C4-2B (cell line): ENCODE measurements around the gene TRAPPC12.
"Not testable (repeated sequence)": the region's sequence is repeated elsewhere in the genome, so short reads cannot be mapped to it uniquely, and the experiment has no call there.

Experiments used
- CTCF ChIP-seq: fragments of 450-650 bp; conservative IDR thresholded peaks from 2 replicates; pipeline ENCODE4 v1.5.1; 2017; ENCODE audit warnings: mild to moderate bottlenecking
- ZFX ChIP-seq: fragments of 450-650 bp; IDR thresholded peaks from 2 replicates; pipeline ENCODE4 v1.6.1; 2017

GRCh38 chr2:3454005-3454404, 74.5 kb downstream of the TRAPPC12 start:
- TF ChIP-seq CTCF, ZFX: not testable (repeated sequence)
